Loucy (cell line): ENCODE data around the gene MTFR1L.

Source experiments
- EZH2phosphoT487 ChIP-seq: fragments of 200-600 bp; IDR thresholded peaks from 2 replicates; pipeline ENCODE4 v1.6.1; 2018; ENCODE audit warnings: antibody characterized with exemption, mild to moderate bottlenecking, moderate library complexity, borderline replicate concordance
- TF ChIP-seq, protein P1 (sequence below): fragments of 200-600 bp; sonication (generic); conservative IDR thresholded peaks from 2 replicates; pipeline ENCODE4 v1.5.1; 2014; ENCODE audit warnings: mild to moderate bottlenecking, antibody characterized with exemption, low read length

DNA sequence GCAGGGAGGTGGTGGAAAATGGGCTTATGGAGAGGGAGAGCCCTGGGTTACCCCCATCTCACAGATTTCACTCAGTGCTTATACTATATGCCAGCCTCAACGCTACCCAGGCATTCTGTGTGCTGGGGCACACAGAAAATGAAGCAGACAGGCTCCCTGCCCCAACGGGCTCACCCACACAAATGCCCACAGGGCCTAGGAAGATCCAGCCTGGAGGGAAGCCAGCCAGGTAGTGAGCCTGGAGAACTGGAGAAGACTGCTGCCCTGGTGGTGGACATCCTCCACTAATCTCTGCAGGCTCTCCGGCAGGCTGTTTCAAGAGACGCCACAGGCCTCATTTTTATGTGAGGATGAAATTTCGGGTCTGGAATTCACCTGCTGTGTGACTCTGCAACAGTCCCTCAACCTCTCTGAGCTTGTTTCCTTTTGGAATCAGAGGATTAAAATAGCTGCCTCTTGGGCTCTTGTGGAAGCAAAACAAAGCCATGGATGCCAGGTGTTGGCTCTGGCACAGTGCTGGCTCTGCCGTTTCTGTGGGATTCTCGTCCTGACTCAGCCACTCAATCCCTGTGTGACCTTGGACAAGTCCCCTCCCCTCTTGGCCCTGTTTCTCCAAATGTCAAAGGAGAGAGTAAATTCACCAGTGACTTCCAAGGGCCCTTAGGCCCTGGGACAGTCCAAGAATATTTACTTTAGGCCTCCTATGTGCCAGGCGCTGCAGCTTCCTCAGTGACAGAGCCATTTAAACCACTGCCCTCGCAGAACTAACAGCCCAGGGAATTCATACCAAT, 52.1 kb downstream of the MTFR1L start:
- TF ChIP-seq, protein P1, sequence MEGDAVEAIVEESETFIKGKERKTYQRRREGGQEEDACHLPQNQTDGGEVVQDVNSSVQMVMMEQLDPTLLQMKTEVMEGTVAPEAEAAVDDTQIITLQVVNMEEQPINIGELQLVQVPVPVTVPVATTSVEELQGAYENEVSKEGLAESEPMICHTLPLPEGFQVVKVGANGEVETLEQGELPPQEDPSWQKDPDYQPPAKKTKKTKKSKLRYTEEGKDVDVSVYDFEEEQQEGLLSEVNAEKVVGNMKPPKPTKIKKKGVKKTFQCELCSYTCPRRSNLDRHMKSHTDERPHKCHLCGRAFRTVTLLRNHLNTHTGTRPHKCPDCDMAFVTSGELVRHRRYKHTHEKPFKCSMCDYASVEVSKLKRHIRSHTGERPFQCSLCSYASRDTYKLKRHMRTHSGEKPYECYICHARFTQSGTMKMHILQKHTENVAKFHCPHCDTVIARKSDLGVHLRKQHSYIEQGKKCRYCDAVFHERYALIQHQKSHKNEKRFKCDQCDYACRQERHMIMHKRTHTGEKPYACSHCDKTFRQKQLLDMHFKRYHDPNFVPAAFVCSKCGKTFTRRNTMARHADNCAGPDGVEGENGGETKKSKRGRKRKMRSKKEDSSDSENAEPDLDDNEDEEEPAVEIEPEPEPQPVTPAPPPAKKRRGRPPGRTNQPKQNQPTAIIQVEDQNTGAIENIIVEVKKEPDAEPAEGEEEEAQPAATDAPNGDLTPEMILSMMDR = no peak
- TF ChIP-seq EZH2phosphoT487 = no peak
